CD4-positive, alpha-beta T cell (primary cell): ENCODE measurements around the gene CACNA1G. TPM values are rescaled to one million over a fixed set of nuclear protein-coding genes. Genes with fewer than 3 reads are reported as not detected.

Source experiments
- ATAC-seq: fragments of 200-7000 bp; cut with Tn5 transposase; one replicate; pipeline ENCODE4 v1.10.0; 2022; ENCODE audit warnings: mild to moderate bottlenecking; ENCODE audit not compliant: poor library complexity
- CTCF ChIA-PET: fragments of 350-600 bp; sonication (Branson Sonifier 250); formaldehyde crosslinking; loops from one replicate; lab custom pipeline; 2021; ENCODE audit warnings: antibody characterized with exemption, inconsistent platforms; lab: Charles Lee
- POLR2A ChIA-PET: fragments of 350-600 bp; sonication (Branson Sonifier 250); formaldehyde crosslinking; loops from one replicate; lab custom pipeline; 2021; ENCODE audit warnings: antibody characterized with exemption, inconsistent platforms; lab: Charles Lee
- DNase-seq, 14 experiments: peaks; one replicate each; pipeline ENCODE4 v3.0.0-alpha.2; 2013 to 2020; ENCODE audit warnings: mixed read lengths in 2 of 14
- H3K27ac ChIP-seq, 2 donors: one replicate each; pipeline versions ENCODE4 v1.5.1 to v1.7.0; 2013; ENCODE audit warnings: low read length in 2 of 2, low read depth in 1 of 2, mild to moderate bottlenecking in 1 of 2
- H3K27me3 ChIP-seq, 2 experiments: 1 replicate in 1 of 2; 2 replicates in 1 of 2; pipeline versions ENCODE4 v1.6.1 to v1.7.0; 2013; ENCODE audit warnings: low read length in 2 of 2, control low read depth in 1 of 2, mild to moderate bottlenecking in 1 of 2, moderate library complexity in 1 of 2; ENCODE audit not compliant: insufficient read depth in 2 of 2, control insufficient read depth in 1 of 2
- H3K36me3 ChIP-seq: one replicate; pipeline ENCODE4 v1.6.1; 2013; ENCODE audit warnings: low read length, control low read depth; ENCODE audit not compliant: insufficient read depth
- H3K4me1 ChIP-seq: one replicate; pipeline ENCODE4 v1.6.1; 2013; ENCODE audit warnings: low read length, control low read depth; ENCODE audit not compliant: insufficient read depth
- H3K4me3 ChIP-seq: one replicate; pipeline ENCODE4 v1.5.1; 2013; ENCODE audit warnings: mild to moderate bottlenecking, low read length, moderate library complexity
- H3K9me3 ChIP-seq, 2 experiments: 1 replicate in 1 of 2; 2 replicates in 1 of 2; pipeline versions ENCODE4 v1.6.1 to v1.7.0; 2013; ENCODE audit warnings: low read length in 2 of 2, mild to moderate bottlenecking in 2 of 2, control low read depth in 1 of 2, moderate library complexity in 1 of 2; ENCODE audit not compliant: control insufficient read depth in 1 of 2, insufficient read depth in 1 of 2
- H3K27ac Mint-ChIP-seq: one replicate; pipeline ENCODE4 v1.8.0; 2020; ENCODE audit warnings: mixed read lengths
- H3K27me3 Mint-ChIP-seq: one replicate; pipeline ENCODE4 v1.8.0; 2021; ENCODE audit warnings: mixed read lengths
- H3K36me3 Mint-ChIP-seq: one replicate; pipeline ENCODE4 v1.8.0; 2021; ENCODE audit warnings: low read depth, mixed read lengths
- H3K4me1 Mint-ChIP-seq: one replicate; pipeline ENCODE4 v1.8.0; 2021; ENCODE audit warnings: low read depth, mixed read lengths
- H3K4me3 Mint-ChIP-seq: one replicate; pipeline ENCODE4 v1.8.0; 2020; ENCODE audit warnings: mild to moderate bottlenecking, mixed read lengths
- H3K9me3 Mint-ChIP-seq: one replicate; pipeline ENCODE4 v1.8.0; 2020; ENCODE audit warnings: mixed read lengths
- CTCF ChIP-seq: fragments of 200-600 bp; IDR thresholded peaks from one replicate; pipeline ENCODE4 v1.8.0; 2022; ENCODE audit warnings: antibody characterized with exemption, mild to moderate bottlenecking
- intact Hi-C, 2 experiments: fragments of 100-400 bp; cut with DNase I in 1 of 2; cut with micrococcal nuclease in 1 of 2; formaldehyde crosslinking; loops; one replicate each; pipeline versions ENCODE4 v1.15.1 to v1.9.0; 2023 to 2025; cut with DNase I, micrococcal nuclease
- total RNA-seq, 174 experiments: library from RNA in 2 of 174; stranded (reverse) in 2 of 174; gene quantifications; one replicate each; pipeline ENCODE4 v1.2.3 and lab custom pipeline; 2021 to 2026

Gene CACNA1G
- total RNA-seq, 2 experiments from 2014 or later, result not detected

DNA sequence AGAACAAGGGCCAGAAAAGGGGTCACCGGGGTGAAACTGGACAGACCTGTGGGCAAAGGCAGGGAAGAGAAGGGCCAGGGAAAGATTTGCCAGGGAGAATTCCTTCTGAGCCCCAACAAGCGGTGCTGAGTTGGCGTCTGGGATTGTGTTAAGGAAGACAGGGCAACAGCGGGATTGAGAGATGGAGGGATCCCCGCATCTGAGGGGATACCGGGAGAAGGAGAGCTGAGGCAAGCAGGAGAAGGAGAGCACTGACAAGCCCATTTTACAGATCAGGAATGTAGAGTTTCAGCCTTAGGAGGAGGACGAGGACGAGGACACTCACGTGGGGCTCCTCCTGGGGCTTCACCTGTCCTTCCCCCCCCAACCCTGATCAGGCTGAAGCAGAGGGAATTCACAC, 73.2 kb downstream of the CACNA1G start:
- no peaks in the 10 kb centered on the region for H3K36me3 ChIP-seq
- ChIA-PET CTCF (no interaction called here), POLR2A (no interaction called here)
- DNase-seq (no peak), ATAC-seq (no peak)
- H3K36me3 Mint-ChIP-seq, result no peaks in the 10 kb centered on the region
- peaks cover 9% of the 10 kb centered on the region for H3K4me1 ChIP-seq
- no peak overlapping the region for H3K27ac ChIP-seq
- peak overlapping the region; percentile 7 for H3K4me3 Mint-ChIP-seq
- intact Hi-C loops, result loop anchor here (5.0 kb wide), 2 partner anchors 64 to 74 kb away; partner anchors contain the start of gene ANKRD40 (in 1 of the 2)
- peaks cover 9% of the 10 kb centered on the region for H3K4me1 Mint-ChIP-seq
- no peak overlapping the region for H3K27ac Mint-ChIP-seq
- H3K27me3 Mint-ChIP-seq, result peaks cover 91% of the 10 kb centered on the region
- peaks cover 68 to 83% of the 10 kb centered on the region in 2 experiments for H3K27me3 ChIP-seq
- TF ChIP-seq CTCF, result no peak
- H3K9me3 ChIP-seq, result no peaks in the 10 kb centered on the region
- no peaks in the 10 kb centered on the region for H3K9me3 Mint-ChIP-seq
- no peak overlapping the region for H3K4me3 ChIP-seq

DNA sequence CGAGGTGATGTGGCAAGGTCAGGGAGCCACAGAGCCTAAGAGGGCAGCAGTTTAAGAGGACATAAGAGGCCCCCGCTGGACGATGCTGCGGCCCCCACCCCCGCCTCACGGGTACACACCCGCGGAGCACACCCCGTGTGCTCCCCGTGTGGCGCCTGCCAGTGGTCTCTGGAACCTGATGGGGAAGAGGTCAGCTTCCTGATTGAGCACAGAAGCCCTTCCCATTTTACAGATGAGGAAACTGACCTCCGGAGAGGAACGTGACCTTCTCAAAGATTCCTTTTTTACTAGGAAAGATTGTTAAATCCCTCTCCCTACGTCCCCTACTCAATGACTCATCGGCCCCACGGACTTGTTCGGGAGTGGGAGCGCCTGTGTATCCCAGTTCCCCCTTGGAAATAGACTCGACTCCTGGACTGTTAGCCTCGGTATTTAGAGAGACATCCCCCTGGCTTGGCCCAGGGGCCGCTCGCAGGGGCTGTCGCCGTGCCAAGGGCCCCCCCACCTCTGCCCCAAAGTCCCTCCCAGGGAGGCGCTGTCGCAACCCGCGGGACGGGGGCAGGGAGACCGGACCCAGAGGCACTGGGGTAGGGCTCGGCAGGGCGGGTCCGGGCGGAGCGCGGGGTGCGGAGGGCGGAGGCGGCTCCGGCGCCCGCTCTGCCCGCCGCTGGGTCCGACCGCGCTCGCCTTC, 73.9 kb downstream of the CACNA1G start, which contains the start of gene ABCC3:
Gene ABCC3 (plus strand): TSS at position 658 of the 691 bp plus-strand sequence. CDS start 56 bp downstream, outside the sequence.
- H3K27ac ChIP-seq, result no peak within 1 kb of the TSS
- CTCF ChIA-PET, result no interaction called here
- H3K27me3 Mint-ChIP-seq, result peaks cover 91% of the 10 kb centered on the region

More for the DNA sequence above, 73.9 kb downstream of the CACNA1G start, which contains the start of gene ABCC3:
- POLR2A ChIA-PET, result no interaction called here
- H3K4me1 ChIP-seq, result peaks cover 9% of the 10 kb centered on the region
- Mint-ChIP-seq H3K9me3 (no peaks in the 10 kb centered on the region), H3K4me3 (no peak within 1 kb of the TSS), H3K27ac (no peak within 1 kb of the TSS), H3K4me1 (peaks cover 9% of the 10 kb centered on the region), H3K36me3 (no peaks in the 10 kb centered on the region)
- no peak for TF ChIP-seq CTCF
- intact Hi-C loops, result loop anchor here (5.0 kb wide), 2 partner anchors 63 to 73 kb away; partner anchors contain the start of gene ANKRD40 (in 1 of the 2)
- ATAC-seq (no peak), DNase-seq (peak in 1 of 14 experiments; percentile 25)
- H3K4me3 ChIP-seq, result no peak within 1 kb of the TSS
- H3K9me3 ChIP-seq, result no peaks in the 10 kb centered on the region
- peaks cover 69 to 78% of the 10 kb centered on the region in 2 experiments for H3K27me3 ChIP-seq
- H3K36me3 ChIP-seq, result no peaks in the 10 kb centered on the region
